Right hindlimb (tissue), 1 donor: ENCODE data around the gene PLEKHG1.

ENCODE experiments used
- DNase-seq: peaks from one replicate; pipeline ENCODE4 v3.0.0-alpha.2; 2018

The PLEKHG1 gene

DNA sequence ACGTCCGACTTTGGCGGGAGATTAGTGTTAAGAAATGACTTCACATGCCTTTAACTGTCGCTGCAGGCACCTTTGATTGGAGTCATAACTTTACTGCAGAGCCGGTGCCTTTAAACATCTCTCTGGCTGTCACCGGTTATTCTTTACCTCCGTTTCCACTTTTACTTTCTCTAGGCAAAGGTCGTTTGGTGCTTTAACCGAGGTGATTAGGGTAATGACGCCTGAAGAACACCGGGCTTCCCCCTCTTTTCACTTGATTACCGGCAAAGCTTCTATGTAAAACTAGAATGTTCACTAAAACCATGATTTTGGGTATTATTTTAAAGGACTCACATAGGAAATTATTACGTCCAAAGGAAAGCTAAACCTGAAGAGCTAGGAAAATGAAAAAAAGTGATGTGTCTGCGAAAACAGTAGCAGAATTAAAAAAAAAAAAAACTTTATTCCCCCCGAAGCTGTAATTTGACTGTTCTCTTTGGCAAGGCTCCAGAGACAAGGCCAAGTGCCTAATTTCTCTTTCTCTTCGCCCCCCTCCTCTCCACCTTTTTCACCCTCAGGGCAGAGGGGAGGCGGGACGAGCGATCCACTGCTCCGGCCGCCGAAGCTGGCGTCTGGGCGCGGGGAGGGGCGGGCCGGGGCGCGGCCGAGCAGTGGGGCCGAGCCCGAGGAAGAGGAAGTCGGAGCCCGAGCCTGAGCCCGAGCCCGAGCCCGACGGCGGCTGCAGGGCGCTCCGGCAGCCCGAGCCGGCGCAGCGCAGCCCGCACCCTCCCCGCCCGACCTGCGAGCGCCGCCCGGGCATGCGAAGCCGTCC is at the start of gene PLEKHG1:
TSS of gene PLEKHG1 (plus strand) at position 687 of the 811 bp plus-strand sequence. CDS start 133,797 bp downstream, outside the sequence.
- peak; percentile 85 for DNase-seq

DNA sequence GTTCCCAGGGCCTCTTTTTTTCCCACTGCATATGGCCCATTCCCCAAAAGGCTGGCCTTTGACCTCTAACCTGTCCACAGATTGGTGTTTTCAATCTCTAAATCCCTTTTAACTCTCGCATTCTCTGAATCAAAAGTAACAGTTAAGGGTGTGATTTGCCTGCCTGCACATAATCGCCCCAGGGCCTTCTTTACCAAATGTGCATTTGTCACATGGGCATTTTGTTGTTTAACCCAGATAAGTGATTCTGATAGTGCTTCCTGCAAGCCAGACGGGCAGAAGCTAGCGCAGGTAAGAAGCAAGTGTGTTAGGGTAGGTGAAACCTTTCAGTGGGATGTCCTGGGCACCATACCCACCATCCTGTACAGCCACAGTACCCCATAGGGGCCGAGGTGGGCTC is 49.4 kb upstream of the PLEKHG1 start:
- no peak for DNase-seq

DNA sequence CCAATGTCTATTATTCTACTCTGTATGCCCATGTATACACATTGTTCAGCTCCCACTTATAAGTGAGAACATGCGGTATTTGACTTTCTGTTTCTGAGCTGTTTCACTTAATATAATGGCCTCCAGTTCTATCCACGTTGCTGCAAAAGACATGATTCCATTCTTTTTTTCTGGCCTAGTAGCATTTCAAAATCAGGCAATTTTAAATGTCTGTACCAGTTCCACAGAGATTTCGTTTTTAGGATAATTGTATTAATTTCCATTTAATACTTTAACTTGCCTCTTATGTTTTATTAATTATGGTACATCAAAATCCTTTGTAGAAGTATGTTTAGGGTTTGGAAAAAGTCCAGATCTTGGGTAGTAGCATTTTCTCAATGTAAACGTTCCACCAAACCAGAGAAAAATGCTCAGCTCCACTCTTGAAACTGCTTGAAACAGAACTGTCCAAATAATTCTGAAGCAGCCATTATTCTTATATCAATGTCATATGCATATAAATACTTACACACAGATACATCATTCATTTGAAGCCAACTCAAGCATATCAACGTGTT is 42.6 kb upstream of the PLEKHG1 start:
- no peak for DNase-seq

DNA sequence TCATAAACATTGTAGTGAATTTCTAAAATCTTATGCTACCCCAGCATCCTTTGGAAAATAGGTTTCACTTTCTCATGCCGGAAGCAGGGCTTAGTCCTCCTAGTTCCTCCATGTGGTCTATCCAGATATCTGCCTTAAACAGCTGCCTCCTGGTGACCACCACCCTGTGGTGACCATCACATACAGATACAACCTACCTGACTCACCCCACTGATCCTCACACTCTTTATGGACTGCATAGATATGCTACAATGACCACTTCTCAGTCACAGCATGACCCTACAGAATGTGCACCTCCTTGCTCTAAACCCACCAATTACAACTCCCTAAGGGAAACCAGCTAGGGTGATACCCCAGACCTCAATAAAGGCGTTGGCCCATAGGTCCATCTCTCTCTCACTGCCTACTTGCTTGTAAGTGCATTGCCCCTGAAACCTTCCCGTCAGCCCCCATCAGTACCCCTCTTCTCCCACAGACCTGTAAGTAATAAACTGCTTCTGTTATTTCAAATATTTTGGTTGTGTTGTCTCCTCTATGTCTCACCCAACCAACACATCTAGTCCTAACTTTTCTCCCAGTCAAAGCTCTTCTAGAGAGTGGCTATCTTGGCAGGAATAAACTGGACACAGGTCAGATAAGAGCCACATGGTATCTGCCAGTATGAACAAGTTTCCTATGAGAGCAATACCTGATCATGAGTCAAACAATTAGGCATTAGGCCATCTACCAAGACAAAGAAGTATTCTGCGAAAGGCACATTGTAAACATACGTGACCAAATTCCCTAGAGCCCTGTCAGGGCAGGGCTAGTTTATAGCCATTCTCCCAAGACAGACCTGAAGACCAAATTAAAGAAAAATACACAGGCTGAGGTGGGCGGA is 39.4 kb upstream of the PLEKHG1 start:
- no peak for DNase-seq

DNA sequence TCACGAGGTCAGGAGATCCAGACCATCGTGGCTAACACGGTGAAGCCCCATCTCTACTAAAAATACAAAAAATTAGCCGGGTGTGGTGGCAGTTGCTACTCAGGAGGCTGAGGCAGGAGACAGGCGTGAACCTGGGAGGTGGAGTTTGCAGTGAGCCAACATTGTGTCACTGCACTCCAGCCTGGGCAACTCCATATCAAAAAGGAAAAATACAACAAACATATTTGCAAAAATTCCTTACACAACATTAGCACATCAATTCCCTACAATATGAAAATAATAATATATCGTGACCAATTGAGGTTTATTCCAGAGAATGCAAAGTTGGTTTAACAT is 38.8 kb upstream of the PLEKHG1 start:
- no peak for DNase-seq

DNA sequence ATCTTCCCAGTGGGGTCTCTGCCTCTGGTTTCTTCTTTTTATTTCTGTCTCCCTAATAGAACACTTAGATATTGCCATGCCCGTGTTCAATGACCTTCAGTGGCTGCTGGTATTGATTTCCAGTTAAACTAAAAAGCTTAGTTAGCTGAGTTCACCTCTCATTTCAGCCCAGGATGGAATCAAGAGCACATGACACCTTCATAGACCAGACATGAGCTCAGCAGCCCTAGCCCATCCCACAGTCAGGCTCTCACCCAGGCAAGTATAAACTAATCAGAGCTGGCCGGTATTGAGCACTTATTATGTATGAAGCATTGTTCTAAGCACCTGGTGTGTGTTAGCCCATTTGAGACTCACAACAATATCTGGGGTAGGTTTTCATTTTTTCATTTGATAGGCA is 33.7 kb upstream of the PLEKHG1 start:
- no peak for DNase-seq

DNA sequence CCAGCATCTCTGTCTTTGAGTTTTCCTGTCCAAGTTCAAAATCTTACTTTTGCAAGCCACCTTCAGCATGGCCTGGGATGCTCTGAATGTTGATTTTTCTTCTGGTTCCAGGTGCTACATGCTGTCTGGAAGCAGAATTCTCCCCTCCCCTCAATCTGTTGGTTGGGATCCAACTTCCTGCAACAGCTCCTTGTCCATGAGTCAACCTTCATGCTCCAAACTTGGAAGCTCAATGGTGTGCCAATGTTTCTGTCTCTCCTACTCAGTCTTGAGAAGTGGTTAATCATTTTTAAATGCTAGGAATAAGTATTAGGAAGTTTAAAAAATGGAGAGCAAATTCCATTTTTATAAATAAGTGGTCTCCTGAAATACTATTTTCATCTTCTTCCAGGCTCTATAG is 33.2 kb upstream of the PLEKHG1 start:
- DNase-seq: no peak

DNA sequence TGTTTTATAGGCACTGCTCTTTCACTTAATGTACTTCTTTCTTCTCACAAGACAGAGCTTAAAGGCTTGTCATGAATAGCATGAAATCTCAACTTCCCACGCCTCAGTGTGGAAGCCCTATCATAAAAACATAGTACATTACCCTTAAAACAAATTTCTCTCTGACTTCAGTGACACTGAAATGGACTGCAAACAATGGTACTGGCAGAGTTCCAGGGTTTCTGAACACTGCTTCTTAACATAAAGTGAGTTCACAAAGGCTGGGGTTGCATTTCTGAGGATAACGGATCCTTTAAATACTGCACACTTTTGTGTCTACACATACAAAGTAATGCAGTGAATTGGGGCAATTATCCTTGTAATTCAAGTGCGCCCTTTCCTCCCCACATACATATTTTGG is 32.3 kb upstream of the PLEKHG1 start:
- no peak for DNase-seq

DNA sequence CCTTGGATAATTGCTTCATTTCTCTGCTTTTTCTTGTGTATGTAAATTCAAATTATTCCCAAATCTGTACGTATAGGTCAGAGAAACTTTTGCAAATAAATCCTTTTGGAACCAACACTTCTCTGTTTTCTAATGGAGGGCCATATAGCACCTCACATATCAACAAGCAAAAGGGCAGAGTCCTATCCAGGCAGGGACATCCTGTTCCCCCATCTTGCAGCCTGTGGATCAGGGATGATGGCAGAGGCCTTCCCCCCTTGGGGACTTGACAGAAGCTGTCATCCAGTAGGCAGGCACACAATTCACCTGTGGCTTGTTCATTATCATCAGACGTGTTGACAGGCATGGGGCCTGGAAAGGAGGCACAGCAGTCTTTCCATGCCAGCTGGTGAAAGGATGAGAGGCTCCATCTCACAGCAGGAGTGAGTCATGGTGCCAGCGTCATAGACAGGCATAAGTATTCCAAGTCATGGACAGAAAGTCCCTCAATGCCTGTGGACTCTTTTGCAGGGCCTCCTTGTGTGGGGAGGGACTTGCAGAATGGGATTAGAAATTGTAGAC is 31.8 kb upstream of the PLEKHG1 start:
- DNase-seq: no peak

DNA sequence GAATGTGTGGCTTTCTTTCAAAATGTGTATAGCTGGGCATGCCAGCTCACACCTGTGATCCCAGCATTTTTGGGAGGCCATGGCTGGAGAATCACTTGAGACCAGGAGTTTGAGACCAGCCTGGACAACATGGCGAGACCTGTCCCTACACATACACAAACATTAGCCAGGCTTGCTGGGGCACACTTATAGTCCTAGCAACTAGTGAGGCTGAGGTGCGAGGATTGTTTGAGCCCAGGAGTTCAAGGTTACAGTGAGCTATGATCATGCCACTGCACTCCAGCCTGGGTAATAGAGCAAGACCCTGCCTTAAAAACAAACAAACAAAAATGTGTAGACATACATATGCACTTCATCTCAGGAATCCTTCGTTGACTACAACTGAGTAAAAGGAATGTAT is 31.1 kb upstream of the PLEKHG1 start:
- DNase-seq: no peak

DNA sequence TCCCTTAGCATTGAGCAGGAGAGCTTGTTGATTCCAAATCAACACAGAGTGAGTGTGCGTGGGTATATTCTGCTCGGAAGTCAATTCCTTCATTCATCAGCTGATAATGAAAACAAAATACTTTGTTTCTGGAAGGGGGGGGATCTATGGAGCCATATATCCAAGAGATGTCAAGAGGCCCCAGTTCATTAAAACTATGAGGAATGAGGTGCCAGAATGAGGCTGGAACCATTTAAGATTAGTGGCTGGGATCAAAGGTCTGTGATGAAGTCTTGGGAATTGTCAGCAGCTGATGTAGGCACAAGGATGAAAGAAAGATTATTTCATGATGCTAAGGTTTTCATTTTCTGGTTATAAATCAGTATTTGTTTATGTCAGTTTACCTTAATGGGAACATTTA is 30.5 kb upstream of the PLEKHG1 start:
- no peak for DNase-seq

DNA sequence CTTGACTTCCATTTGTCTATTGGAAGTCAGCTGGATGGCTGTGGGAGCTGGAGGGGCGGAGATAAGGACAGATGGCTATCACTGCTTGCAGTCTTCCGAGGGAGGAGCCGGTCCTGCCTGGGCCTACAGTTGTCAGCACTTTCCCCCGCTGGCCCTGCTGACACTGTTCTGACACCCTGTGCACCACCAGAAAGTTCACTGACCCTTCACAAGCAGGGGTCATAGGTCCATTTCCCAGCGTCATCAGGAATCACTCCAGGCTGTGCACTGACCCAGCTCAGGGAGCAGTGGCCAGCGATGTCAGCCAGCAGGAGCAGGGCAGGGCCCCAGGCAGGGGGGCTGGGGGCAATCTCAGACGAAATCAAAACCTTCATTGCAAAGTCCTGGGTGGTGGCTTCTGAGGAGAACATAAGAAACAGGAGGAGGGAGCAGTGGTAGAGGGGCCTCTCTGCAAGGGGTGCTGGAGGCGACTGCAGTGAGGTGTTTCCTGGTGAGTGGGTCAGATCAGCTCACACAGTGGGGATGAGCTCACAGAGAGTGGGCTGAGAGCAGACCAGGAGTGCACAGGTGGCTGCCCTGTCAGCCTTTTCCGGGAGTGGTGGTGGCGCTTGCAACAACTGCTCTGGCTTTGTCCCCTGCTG is 26.5 kb upstream of the PLEKHG1 start:
- no peak for DNase-seq

DNA sequence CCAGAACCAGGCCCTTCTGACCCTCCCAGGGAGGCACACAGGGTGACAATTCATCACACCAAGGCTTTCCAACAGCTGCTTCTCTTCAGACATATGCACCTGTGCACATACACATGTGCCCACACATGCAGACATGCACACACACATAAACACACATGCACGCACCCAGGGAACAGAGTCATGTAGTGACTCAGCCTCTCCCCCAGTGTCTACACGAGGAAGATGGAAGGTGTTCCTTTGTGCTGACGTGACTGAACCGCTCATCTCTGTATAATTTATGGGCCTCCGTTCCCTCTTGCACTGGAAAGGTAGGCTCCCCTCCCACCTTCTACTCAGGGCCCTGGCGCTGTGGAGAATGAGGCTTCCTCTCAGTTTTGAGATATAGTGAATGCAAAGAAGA is 23.8 kb upstream of the PLEKHG1 start:
- DNase-seq: no peak

DNA sequence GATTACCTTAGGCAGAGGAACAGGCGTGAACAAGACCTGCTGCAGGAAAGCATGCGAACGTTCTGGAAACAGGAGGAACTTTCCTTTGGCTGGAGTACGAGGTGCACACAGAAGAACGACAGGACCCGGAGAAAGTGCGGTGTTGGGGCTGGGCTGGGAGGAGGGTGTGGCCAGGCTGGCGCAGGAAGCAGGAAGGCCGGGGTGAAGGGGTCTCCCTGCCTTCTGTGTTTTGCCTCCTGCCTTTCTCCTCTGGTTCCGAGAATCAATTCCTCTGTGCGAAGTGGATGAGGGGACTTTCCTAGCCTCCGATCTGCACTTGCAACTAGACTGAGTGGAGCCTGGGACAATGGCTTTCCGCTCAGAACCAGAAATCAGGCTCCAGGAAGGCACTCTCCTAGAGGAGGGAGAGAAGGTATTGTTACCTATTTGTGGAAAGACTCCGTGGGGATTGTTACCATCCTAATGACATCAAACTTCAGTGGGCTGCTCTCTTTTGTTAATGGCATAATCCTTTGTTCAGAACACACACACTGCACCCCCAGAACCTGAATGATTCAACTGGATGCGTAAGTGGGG is 22.9 kb upstream of the PLEKHG1 start:
- no peak for DNase-seq

DNA sequence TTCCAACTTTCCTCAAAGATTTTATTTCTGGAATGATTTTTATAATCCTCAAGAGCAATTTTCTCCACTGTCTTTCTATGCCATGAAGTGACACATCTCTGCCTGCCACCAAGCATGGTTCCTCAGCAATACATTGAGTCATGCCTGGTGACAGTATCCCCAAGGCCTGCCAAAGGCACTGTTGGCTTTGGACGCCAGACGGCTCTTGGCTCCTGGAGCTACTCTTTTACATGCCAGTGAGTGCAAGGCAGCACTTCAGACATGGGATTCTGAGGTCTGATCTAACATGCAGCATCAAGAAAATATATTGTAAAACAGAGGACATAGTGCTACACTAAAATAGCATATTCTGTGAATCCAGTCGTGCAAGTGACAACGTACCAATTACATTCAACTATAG is 20.1 kb upstream of the PLEKHG1 start:
- peak; percentile 54 for DNase-seq

DNA sequence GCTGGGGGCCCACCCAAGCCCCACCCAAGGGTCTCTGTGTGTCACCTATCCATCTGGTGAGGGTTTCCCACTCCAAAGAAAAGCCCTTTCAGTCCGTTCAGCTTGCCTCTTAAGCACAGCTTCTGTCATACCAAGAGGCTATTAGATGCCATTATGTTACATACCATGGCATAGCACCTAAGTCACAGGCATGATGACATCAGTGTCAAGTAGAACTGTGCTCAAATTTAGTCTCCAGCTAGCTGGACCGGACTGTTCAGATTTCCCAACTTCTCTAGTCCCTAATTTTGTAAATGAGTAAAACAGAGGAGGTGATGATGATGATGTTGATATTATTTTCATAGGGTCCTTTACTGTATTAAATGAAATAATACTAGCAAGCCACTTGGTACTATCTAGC is 19.2 kb upstream of the PLEKHG1 start:
- DNase-seq: no peak

DNA sequence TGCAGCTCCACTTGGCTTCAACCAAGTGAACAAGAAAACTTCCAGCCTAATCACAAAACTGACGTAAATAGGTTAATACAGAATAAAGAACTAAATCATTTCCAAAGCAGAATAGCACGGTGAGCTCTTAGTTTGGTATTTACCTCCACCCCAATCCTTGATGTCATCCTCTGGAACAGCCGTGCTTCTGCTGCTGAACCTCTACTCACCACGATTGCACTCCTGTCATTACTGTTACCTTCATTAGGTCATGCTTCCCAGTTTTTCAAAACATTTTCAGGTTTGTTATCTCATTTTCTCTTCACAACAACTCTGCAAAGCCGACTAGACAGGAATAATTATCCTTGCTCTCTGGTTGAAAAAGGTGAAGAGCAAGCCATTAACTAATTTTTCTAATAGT is 15.6 kb upstream of the PLEKHG1 start:
- no peak for DNase-seq

DNA sequence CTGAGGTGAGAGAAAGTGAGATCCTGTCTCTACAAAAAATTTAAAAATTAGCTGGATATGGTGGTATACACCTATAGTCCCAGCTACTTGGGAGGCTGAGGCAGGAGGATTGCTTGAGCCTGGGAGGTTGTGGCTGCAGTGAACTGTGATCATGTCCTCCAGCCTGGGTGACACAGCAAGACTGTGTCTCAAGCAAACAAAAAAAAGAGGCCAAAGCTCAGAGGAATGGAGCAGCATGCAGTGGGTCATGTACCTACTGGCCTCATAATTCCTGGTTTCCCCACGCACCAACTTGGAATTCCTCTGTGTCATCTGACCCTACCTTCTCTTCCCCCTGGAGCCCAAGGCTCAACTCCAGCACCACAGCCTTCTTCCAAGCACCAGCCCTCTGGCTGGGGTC is 15.1 kb upstream of the PLEKHG1 start:
- DNase-seq: no peak

DNA sequence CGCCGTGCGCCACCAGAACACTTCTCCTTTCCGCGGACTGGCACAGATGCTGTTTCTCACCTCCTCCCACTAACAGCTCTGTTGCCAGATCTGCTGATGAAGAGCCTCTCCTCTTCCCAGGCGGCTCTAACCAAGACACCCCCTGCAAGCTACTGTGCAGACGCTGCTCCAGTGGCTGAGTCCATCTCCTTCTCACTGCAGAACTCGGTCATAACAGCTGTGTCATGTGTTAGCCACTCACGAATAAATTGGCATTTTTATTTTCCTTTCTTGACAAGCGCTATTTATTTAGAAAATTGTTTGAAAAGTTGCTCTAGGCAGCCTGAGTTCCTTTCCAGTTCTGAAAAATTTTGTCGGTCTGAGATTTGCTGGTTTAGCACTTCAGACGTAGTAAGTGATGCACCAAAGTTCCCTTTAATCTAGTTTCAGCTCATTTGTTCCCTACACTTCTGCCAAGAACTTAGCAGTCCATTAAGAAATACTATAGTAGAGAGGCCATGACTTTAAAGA is 12.8 kb upstream of the PLEKHG1 start:
- no peak for DNase-seq

DNA sequence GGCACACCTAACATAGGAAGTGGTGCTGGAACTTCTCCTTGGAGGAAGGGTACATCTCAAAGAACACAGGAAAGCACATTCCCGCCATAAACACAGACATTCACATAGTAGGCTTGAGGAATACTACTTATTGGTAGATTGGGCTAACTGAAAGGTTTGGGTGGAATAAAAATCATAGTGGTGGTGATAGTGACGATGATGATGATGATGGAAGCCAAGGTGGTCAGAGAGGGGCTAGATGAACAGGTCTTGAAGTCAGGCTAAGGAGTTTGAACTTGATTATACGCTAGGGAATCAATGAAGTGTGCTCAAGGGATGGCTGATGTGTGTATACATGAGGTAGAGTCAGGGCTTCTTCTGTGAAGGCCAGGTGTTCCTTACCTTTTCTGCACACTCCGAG is 12.0 kb upstream of the PLEKHG1 start:
- DNase-seq: no peak

DNA sequence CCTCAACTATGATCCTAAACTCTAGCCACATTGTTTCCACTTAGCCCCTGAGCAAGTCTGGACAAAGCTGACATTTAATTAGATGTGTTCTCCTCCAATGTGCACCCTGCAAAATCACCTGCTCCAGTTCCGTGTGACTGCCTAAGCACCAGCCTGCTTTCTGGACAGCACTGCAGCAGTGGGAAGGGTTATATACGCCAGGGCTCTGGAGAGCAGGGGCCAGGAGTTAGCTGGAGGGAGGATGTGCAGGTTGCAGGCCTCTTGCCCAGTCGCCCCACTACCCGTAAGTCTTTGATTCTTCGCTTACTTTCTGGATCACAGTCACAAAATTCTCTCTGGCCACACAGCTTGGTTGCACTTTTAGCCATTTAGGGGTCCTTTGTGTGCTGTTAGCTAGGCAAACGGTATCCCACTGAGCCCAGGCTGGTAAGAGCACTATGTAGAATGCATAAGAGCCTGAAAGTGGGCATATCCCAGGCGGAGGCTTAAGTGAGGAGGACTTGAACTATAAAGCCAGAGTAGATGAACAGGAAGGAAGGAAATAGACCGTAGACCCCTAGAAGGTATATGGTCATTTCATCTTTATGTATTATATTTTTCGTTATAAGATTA is 10.7 kb upstream of the PLEKHG1 start:
- DNase-seq: no peak

DNA sequence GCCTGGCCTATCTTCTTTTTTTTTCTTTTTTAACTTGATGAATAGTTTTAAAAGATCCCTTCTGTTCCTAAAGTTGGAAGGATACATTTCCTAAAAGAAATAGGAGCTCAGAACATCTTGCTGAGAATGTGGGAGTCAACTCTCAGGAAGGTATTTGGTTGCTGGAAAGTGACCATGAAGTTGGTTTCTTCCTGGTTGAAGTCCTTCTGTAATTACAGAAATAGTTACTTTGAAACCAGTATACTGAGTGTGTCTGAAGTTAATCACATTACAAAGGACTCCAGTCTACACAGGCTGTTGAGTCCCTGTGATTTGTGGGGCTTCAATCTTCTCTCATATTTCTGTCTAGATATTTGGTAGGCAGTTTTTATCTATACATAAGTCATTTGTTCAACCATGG is 9.8 kb upstream of the PLEKHG1 start:
- DNase-seq: no peak
